GM19193 (cell line): Measurements from ENCODE around the gene KCNB1.

Experiments
- POLR2A ChIP-seq: IDR thresholded peaks from 4 replicates; pipeline ENCODE4 v1.6.1; 2011; ENCODE audit not compliant: insufficient read depth, insufficient read length; ENCODE audit errors: extremely low read depth

KCNB1 gene

DNA sequence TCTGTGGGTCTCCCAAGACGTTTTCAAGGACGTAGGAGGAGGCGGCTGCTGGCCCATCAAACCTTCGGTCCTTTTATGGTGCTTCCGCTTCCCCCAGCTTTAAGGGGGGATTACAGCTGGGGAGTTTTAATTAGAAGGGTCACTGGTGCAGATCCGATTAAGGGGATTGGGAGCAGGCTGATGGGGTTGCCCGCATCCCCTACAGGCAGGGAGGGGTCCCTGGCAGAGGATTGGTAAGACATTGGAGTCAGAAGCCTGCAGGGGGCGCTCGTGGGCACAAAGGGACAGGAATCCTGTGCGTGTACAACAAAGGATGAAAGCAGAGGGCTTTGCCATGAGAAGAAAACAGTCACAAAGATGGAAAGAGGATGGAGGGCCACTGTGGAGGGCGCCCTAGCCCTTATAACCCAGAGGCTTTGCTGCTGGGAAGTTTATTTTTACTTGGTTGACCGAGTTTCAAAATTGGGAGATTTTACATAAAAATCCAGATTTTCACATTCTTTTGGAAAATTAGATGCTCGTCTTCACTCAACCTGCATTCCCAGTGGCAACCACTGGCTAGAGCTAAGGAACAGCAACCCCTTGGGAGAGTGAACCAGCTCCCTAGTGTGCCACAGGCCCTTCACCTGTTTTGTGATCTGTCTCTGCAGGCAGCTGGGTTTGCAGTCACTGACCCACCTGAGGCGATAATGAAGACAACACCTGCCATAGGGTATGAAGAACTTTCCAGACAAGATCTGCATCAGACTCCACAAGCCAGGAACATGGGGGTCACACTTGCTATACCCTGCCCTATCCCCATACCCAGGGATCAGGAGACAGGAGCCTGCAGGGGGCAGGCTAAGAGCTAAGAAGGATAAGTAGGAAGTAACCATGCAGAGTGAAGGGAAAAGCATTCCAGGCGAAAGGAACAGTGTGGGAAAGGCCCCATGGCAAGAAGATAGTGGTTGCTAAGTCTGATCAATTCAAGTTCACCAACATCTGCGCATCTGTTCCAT lies 97.7 kb downstream of the KCNB1 start:
- TF ChIP-seq POLR2A = no peak

DNA sequence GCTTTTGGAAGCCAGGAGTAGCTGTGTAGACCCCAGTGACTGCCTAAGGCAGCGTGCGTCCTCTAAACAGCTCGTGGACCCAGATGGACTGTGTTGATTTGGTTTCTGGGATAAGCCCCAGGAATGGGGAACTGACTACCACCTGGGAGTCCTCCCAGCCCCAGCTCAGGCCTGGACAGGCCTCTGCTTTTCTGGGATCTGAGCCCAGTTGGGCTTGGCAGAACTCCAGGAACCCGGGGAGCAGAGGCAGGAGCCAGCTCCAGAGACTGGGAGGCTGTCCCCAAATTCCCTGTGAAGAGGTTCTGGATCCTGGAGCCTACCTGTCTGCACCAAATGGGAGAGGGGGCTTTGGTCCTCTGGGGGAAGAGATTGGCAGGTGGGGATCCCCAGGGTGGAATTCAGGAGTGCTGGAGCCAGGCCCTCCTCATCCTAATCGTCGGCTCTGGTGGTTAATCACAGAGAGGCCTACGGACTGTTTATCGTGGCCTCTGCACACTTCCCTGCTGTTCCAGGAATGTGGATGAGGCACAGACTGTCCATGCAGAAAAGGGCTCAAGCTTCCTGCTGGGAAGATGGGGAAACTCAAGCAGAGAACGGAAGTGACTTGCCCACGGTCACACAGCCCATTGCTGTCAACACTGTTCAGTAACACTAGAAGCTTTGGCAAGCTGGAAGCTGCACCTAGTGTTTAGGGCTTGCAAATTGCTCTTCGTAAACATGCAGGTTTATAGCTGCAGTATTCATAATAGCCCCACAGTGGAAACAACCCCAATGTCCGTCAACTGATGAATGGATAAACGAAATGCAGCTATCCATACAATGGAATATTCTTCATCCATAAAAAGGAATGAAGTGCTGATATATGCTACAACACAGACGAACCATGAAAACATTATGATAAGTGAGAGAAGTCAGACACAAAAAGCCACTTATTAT lies 100.6 kb downstream of the KCNB1 start:
- TF ChIP-seq POLR2A = no peak

DNA sequence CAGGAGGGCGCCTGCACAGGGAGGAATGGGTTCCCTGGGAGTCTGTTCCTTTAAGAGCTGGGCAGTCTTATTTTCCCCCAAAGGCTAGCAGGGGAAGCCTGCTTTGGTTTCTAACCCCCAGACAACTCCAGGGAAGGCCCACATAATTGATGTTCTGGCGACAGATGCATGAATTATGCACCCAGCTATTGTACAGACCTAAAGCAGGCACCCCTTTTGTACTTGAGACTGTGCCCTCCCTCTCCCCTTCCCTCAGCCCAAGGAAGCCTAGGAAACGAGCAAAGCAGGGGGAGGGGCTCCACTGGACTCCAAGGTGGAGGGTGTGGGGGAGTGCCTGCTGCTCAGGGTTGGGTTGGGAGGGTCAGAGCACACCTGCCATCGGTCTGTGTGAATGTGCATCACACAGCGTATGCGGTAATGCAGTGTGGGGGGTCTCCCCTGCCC lies 102.1 kb downstream of the KCNB1 start:
- TF ChIP-seq POLR2A = no peak

DNA sequence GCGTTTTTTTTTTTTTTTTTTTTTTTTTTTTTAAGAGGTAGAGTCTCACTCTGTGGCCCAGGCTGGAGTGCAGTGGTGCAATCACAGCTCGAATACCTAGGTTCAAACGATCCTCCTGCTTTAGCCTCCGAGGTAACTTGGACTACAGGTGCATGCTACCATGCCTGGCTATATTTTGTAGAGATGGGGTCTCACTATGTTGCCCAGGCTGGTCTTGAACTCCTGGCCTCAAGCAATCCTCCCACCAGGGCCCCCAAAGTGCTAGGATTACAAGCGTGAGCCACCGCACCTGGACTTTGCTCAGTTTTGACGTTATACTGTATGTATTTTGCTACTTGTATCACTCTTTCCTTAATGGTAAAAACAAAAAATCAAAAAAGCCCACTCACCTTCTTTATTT lies 103.1 kb downstream of the KCNB1 start:
- no peak for TF ChIP-seq POLR2A

GRCh38 chr20:49377326-49377725 lies 105.1 kb downstream of the KCNB1 start:
- TF ChIP-seq POLR2A = no peak

GRCh38 chr20:49375170-49375569 lies 107.3 kb downstream of the KCNB1 start:
- no peak for TF ChIP-seq POLR2A

DNA sequence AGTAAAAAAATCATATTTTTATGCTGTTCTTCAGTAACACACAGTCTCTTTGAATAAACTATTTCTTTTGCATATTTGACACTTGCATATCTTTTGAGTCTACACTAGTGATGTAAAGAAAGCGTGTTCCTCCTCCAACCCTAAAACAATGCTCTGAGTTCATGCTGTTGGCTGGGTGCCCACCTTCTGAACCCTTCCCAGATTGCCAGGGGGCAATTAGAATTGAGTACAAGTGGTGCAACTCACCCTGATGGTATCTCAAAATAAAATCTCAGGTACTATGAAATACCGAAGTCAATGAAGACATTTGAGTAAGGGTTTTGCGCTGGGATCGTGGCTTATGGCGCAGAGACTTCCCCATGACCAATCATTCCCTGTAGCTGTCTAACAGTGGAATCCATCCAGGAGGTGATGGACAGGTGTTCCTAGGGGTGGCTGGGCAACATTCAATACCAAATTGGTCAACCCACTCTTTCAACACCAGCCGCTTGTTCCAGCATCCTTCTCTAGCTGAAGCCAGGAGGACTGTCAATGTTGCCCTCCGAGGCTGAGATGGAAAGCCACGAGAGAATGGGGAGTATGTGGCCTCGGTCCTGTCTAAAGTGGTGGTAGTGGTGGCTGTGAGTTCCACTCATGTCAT lies 110.3 kb downstream of the KCNB1 start:
- no peak for TF ChIP-seq POLR2A

DNA sequence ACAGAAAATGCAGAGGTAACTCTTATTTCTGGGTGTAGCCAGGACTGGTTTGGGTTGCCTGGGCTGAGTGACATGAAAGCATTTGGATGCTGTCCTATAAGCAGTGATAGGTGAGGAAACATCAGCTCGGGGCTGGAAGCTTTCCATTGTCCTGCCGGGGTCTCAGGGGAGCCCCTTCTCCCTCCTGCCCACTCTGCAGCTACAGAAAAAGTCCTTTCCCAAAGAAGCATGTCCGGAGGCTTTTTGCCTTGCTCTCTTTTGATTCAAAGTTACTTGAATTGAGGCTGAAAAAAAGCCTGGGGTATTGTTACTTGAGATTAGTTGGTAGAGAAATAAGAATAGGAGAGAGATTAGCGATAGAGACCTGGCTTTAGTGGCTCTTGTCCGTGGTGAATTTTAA lies 113.9 kb downstream of the KCNB1 start:
- no peak for TF ChIP-seq POLR2A

- TF ChIP-seq POLR2A = no peak
Measured at GRCh38 chr20:49367113-49367512, 115.4 kb downstream of the KCNB1 start.

GRCh38 chr20:49366687-49367086 lies 115.8 kb downstream of the KCNB1 start:
- TF ChIP-seq POLR2A = no peak

- TF ChIP-seq POLR2A = no peak
Measured at GRCh38 chr20:49361862-49362660, 120.4 kb downstream of the KCNB1 start.

DNA sequence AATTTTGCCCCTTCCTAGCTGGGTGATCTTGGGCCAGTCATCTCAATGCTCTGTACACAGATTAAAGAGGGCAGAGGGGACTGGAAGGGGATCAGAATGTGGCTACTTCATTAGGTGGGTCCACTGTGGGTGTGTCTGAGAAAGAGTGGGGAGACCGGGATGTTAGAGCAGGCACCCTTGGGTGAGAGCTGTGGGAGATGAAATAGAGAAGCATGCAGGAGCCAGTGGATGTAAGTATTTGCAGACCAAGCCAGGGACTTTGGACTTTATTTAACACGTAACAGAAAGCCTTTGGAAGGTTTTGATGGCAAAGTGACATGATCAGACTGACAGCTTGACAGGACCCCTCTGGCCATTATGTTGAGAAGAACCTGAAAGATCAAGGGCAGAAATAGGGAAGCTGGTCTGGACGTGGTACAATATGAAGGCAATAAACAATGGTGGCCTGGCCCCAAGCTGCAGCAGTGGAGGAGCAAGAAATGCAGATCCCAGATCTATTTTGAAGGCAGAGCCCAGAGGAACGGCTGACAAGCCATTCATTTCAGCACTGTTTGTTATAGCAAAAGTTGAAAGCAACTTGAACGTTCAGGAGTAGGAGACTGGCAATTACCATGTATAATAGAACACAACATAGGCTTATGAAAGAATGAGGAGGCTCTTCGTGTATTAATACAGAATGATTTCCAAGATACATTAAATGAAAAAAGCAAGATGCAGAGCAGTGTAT lies 122.1 kb downstream of the KCNB1 start:
- TF ChIP-seq POLR2A = no peak

- TF ChIP-seq POLR2A = no peak
Measured at GRCh38 chr20:49356676-49357075, 125.8 kb downstream of the KCNB1 start.

- no peak for TF ChIP-seq POLR2A
Measured at GRCh38 chr20:49354673-49355072, 127.8 kb downstream of the KCNB1 start.

- no peak for TF ChIP-seq POLR2A
Measured at GRCh38 chr20:49353348-49353747, 129.1 kb downstream of the KCNB1 start.
